Subcutaneous preadipocyte (primary cell): Measurements from ENCODE around the gene TK2. TPM values are rescaled to one million over a fixed set of nuclear protein-coding genes. Genes with fewer than 3 reads are reported as not detected.

Experiments
- small RNA-seq: library from RNA; depleted of rRNA; stranded (forward); fragments of <200 nt; gene quantifications from one replicate; pipeline ENCODE3, GENCODE V24; 2012
- total RNA-seq: library from RNA; depleted of rRNA; stranded (reverse); fragments of >200 nt; gene quantifications from 2 replicates; pipeline ENCODE4 v1.2.3, GENCODE V29; 2012

Gene TK2
- 25.4 and 26.8 TPM in 2 replicates for total RNA-seq

DNA sequence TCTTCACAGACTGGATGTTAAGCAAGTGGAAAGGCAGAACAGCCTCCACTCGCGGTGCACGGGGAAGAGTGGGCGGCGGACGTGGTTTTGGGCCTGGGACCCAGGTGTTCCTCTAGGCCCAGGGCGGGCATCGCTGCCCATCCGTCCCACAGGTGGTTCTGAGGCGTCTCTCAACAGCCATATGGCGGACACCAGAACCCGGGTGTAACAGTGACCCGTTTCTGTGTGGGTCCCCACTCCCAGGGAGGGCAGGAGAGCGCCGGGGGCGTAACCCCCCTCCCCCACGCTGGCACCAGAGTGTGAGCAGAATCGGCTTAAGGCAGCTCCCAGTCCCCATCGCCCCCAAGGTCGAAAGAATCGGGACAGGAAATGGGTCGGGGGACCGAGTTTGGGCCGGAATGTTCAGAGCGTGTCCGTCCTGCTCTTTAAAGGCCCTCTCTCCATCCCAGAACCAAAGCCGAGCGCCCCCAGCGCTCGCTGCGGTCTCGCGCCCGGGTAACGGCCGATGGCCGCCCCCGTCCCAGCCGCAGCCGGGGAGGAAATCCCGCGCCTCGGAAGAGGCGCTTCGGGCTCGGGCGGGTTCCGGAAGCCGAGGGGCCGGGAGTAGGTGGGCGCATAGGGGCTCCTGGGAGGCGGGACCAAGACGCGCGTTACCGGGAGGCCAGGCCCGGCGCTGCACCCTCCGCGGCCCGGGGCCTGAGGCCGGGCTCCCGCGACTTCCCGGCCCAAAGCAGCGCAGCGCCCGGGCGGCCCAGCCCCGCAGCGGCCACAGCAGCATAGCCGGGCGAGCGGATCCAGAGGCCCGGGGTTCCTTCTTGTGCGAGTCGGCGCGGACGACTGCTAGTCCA, at the start of gene TK2:
Gene TK2, minus strand, starts transcription at position 839 of the 848 bp plus-strand sequence. Its CDS starts 61 bp downstream, at position 778.

GRCh38 chr16:66578651-66579531, 29.0 kb upstream of the TK2 start, which contains the start of gene CMTM2:
Gene CMTM2 (plus strand): TSS chr16:66579463. CDS start chr16:66579608, 145 bp downstream.

DNA sequence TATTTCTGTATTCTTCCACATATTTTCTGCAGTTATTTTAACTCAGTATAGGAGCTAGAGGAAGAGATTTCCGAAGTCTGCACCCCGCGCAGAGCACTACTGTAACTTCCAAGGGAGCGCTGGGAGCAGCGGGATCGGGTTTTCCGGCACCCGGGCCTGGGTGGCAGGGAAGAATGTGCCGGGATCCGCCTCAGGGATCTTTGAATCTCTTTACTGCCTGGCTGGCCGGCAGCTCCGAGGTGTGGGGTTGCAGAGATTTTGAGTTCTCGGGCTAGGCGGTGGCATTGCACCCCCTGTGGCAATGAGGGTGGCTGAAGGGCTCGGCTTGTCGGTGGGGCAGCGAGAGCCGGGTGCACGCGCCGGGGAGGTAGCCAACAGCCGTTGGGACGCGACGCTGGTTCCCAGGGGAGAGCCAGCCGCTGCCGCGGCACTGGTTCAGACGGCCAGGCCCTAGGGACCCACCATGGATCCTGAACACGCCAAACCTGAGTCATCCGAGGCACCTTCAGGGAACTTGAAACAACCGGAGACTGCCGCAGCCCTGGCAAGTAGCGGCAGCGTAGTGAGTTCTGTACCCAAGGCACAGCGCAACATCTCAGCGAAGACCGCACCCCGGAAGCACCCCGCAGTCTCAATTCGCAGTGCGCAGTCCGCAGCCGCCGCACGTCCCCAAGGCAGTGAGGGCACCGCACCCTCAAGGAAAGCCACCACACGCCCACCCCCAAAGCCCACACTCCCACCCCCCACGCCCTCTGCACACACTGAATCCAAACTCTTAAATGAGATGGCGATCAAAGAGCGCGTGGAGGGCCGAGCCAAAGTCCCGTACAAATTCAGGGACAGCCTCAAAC, 16.4 kb upstream of the TK2 start, which contains the start of gene CMTM1:
Gene CMTM1, plus strand, starts transcription at position 389 of the 851 bp plus-strand sequence. Its CDS starts 75 bp downstream, at position 464.

DNA sequence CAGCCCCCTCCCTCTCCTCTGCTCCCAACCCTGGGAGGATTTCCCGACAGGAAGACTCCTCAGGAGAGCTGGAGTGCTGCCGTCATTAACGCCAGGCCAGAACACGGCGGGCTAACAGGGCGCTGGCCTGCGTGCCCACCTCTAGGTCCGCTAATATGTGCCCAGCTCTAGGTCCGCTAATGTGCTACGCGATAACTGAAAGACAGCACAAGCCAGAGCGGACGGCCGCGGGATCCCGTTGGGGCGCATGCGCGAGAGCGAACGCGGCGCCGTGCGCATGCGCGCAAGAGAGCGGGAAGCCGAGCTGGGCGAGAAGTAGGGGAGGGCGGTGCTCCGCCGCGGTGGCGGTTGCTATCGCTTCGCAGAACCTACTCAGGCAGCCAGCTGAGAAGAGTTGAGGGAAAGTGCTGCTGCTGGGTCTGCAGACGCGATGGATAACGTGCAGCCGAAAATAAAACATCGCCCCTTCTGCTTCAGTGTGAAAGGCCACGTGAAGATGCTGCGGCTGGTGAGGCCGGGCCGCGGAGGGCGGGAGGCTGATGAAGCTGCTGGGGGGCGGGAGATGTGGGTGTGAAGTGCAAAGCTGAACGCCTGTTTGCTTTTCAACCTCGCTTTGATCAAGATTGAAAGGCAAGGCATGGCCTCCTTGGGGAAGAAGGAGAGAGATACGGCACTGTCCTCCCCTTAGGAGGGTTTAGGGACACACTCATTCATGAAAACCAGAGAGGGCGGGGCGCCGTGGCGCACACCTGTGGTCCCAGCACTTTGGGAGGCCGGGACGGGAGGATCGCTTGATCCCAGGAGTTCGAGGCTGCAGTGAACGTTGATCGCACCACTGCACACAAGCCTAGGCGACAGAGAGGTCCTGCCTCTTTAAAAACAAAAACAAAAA, 2.6 kb upstream of the TK2 start, which contains the start of gene CKLF:
Gene CKLF, plus strand, starts transcription at position 291 of the 892 bp plus-strand sequence. Its CDS starts 140 bp downstream, at position 431.

Small RNA genes within 50 kb of the gene (small RNA-seq; reads per million reads assigned to genes)
- gene CKLF-CMTM1: not detected

Other genes with a start within 250 kb of the TK2 start
- 0.37 TPM in 1 of 2 replicates, not detected in the other for gene CDH5, start 183.4 kb downstream of the TK2 start, total RNA-seq
- 0.73 and 3.1 TPM in 2 replicates for gene BEAN1, start 122.8 kb downstream of the TK2 start, total RNA-seq
- 42.0 and 50.3 TPM in 2 replicates for gene CKLF, start 2.5 kb upstream of the TK2 start, total RNA-seq
- gene CMTM1, start 16.3 kb upstream of the TK2 start, total RNA-seq: 1.8 TPM in 2 replicates
- gene CMTM2, start 29.3 kb upstream of the TK2 start, total RNA-seq: not detected in 2 replicates
- 15.8 and 17.4 TPM in 2 replicates for gene CMTM3, start 54.6 kb upstream of the TK2 start, total RNA-seq
- gene CMTM4, start 146.6 kb upstream of the TK2 start, total RNA-seq: 16.9 and 20.3 TPM in 2 replicates
- 67.6 and 76.4 TPM in 2 replicates for gene DYNC1LI2, start 201.5 kb upstream of the TK2 start, total RNA-seq